HEK293 (cell line): ENCODE results near the gene CACNA1S.

Source experiments
- HOXA7 ChIP-seq: sonication (generic); formaldehyde crosslinking; IDR thresholded peaks from 2 replicates; pipeline ENCODE4 v1.8.1; 2022; ENCODE audit warnings: missing genetic modification reagents, borderline replicate concordance
- KLF10 ChIP-seq: fragments of 450-650 bp; IDR thresholded peaks from 2 replicates; pipeline ENCODE4 v1.5.1; 2018; ENCODE audit warnings: missing biosample characterization, mild to moderate bottlenecking, missing genetic modification characterization
- REPIN1 ChIP-seq: fragments of 450-650 bp; formaldehyde crosslinking; IDR thresholded peaks from 2 replicates; pipeline ENCODE4 v1.5.1; 2017; ENCODE audit warnings: missing biosample characterization, missing genetic modification characterization, low read depth
- YY2 ChIP-seq: fragments of 450-650 bp; formaldehyde crosslinking; IDR thresholded peaks from 2 replicates; pipeline ENCODE4 v1.5.1; 2016; ENCODE audit warnings: missing biosample characterization, missing genetic modification characterization
- ZNF311 ChIP-seq: fragments of 450-650 bp; formaldehyde crosslinking; IDR thresholded peaks from 2 replicates; pipeline ENCODE4 v1.5.1; 2017; ENCODE audit warnings: missing biosample characterization, missing genetic modification characterization, borderline replicate concordance
- ZNF341 ChIP-seq: fragments of 450-650 bp; formaldehyde crosslinking; IDR thresholded peaks from 2 replicates; pipeline ENCODE4; 2016; ENCODE audit warnings: low read depth, missing biosample characterization, missing genetic modification characterization
- ZNF747 ChIP-seq: fragments of 450-650 bp; formaldehyde crosslinking; IDR thresholded peaks from 2 replicates; pipeline ENCODE4 v1.5.1; 2016; ENCODE audit warnings: missing biosample characterization, missing genetic modification characterization
- TF ChIP-seq, protein P1 (sequence below): fragments of 450-650 bp; formaldehyde crosslinking; IDR thresholded peaks from 2 replicates; pipeline ENCODE4 v1.5.1; 2016; ENCODE audit warnings: missing biosample characterization, missing genetic modification characterization
- TF ChIP-seq, protein P2 (sequence below): fragments of 450-650 bp; formaldehyde crosslinking; IDR thresholded peaks from 2 replicates; pipeline ENCODE4 v1.5.1; 2016; ENCODE audit warnings: missing biosample characterization, missing genetic modification characterization, low read depth

DNA sequence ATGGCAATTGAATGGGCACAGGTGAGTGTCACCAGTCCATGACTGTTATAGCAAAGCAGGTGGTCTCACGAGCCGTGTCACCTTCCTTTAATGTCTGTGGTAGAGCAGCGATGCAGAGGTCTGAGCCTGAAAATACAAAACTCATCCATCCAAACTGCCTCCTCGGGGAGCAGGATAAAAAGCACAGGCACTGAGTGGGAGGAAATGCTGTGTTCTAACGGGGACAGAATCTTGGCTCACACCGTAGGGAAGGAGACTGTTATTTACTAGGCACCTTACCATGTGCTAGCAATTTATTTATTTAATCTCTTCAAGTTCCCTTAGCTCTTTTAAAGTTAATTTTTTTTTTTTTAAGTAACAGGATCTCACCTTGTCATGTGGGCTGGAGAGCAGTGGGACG, 13.6 kb upstream of the CACNA1S start:
- TF ChIP-seq ZNF341 (tag by site-specific recombination) (no peak), ZNF747 (tag by site-specific recombination) (no peak), ZNF311 (tag by site-specific recombination) (no peak), YY2 (tag by site-specific recombination) (no peak), HOXA7 (no peak), KLF10 (tag by site-specific recombination) (no peak), REPIN1 (tag by site-specific recombination) (no peak)
- TF ChIP-seq, protein P1, sequence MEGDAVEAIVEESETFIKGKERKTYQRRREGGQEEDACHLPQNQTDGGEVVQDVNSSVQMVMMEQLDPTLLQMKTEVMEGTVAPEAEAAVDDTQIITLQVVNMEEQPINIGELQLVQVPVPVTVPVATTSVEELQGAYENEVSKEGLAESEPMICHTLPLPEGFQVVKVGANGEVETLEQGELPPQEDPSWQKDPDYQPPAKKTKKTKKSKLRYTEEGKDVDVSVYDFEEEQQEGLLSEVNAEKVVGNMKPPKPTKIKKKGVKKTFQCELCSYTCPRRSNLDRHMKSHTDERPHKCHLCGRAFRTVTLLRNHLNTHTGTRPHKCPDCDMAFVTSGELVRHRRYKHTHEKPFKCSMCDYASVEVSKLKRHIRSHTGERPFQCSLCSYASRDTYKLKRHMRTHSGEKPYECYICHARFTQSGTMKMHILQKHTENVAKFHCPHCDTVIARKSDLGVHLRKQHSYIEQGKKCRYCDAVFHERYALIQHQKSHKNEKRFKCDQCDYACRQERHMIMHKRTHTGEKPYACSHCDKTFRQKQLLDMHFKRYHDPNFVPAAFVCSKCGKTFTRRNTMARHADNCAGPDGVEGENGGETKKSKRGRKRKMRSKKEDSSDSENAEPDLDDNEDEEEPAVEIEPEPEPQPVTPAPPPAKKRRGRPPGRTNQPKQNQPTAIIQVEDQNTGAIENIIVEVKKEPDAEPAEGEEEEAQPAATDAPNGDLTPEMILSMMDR (tag by site-specific recombination): no peak
- TF ChIP-seq, protein P2, sequence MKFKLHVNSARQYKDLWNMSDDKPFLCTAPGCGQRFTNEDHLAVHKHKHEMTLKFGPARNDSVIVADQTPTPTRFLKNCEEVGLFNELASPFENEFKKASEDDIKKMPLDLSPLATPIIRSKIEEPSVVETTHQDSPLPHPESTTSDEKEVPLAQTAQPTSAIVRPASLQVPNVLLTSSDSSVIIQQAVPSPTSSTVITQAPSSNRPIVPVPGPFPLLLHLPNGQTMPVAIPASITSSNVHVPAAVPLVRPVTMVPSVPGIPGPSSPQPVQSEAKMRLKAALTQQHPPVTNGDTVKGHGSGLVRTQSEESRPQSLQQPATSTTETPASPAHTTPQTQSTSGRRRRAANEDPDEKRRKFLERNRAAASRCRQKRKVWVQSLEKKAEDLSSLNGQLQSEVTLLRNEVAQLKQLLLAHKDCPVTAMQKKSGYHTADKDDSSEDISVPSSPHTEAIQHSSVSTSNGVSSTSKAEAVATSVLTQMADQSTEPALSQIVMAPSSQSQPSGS (tag by site-specific recombination): no peak
